GM12891 (cell line): ENCODE measurements around the gene THUMPD3.
A peak's percentile ranks its signal among the peaks of the same experiment; 100 is the strongest.

Experiments used
- POLR2A ChIP-seq: IDR thresholded peaks from 2 replicates; pipeline ENCODE4 v1.6.1; 2011; ENCODE audit warnings: low read depth, low read length, control low read depth
- POLR2AphosphoS5 ChIP-seq: IDR thresholded peaks from 2 replicates; pipeline ENCODE4 v1.6.1; 2011; ENCODE audit warnings: low read depth, low read length, control low read depth
- POU2F2 ChIP-seq: IDR thresholded peaks from 2 replicates; pipeline ENCODE4 v1.6.1; 2011; ENCODE audit warnings: low read depth, mild to moderate bottlenecking, control low read depth, low read length, moderate library complexity
- SPI1 ChIP-seq: IDR thresholded peaks from 2 replicates; pipeline ENCODE4 v1.6.1; 2011; ENCODE audit warnings: low read depth, low read length, control low read depth
- TAF1 ChIP-seq: IDR thresholded peaks from 2 replicates; pipeline ENCODE4 v1.6.1; 2011; ENCODE audit warnings: low read depth, low read length, control low read depth

DNA sequence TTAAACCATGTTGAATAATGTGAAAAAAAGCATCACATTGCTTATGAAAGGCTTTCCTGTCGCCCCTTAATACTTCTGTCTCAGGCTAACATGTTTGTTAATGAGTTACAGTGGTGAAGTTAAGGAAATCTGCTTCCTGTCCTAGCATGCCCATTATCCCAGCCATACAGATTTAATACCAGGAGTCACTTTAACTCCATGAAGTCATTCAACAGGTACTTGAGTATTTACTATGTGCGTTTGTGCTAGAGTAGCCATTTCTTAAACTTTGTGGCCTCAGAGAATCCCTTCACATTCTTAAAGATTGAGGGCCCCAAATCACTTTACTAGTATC, 24.4 kb downstream of the THUMPD3 start:
- TF ChIP-seq POLR2A (no peak), SPI1 (no peak), POLR2AphosphoS5 (peak; percentile 45; the same call in 1 of the 2 replicates), TAF1 (no peak), POU2F2 (no peak)
